ENCODE data around the gene CDKN2AIP. TPM values are rescaled to one million over a fixed set of nuclear protein-coding genes. Genes with fewer than 3 reads are reported as not detected.

The CDKN2AIP gene
- total and polyA plus RNA-seq, 4 donors: 9.1 to 19.6 (median 11.4) TPM

DNA sequence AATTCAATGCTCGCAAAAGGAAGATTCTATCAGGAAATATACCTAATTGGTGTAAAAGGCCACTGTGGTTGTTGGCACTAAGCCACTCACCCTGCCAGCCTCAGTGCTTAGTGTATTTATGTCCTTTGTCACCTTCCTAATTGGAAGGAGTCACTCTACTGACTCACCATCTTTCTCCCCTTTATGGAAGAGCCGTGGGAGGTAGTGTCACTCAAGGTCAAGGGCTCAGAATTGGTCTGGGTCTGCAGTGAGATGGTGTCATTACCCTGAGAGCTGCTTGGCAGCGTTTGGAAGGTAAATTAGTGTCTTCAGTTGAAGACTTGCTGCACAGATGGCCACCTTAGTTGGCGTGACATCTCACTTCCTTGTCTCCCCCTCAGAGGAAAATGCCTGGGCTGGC is 41.7 kb upstream of the CDKN2AIP start:
- ATAC-seq (ENCODE audit: insufficient read depth, low FRiP score) (no peak), DNase-seq (no peak)
- Histone ChIP-seq H3K9ac (ENCODE audit: insufficient read depth in 1 of 2, low read length in 2 of 2) (no peak overlapping the region), H3K27me3 (ENCODE audit: control insufficient read depth in 3 of 3, insufficient read depth in 3 of 3, low read length in 2 of 3) (no peaks in the 10 kb centered on the region), H3K4me1 (ENCODE audit: control insufficient read depth in 5 of 5, insufficient read depth in 5 of 5, low read length in 5 of 5) (peaks cover 0 to 9% (median 1%) of the 10 kb centered on the region in 5 donors), H3K4me3 (no peak overlapping the region), H3K9me3 (ENCODE audit: control insufficient read depth in 4 of 4, insufficient read depth in 3 of 4, low read length in 3 of 4) (no peaks in the 10 kb centered on the region), H3K36me3 (ENCODE audit: control insufficient read depth in 4 of 4, insufficient read depth in 4 of 4, low read length in 4 of 4) (no peaks in the 10 kb centered on the region), H3K27ac (ENCODE audit: low read depth in 1 of 2, low read length in 1 of 2) (no peak overlapping the region)
- TF ChIP-seq, protein P1, sequence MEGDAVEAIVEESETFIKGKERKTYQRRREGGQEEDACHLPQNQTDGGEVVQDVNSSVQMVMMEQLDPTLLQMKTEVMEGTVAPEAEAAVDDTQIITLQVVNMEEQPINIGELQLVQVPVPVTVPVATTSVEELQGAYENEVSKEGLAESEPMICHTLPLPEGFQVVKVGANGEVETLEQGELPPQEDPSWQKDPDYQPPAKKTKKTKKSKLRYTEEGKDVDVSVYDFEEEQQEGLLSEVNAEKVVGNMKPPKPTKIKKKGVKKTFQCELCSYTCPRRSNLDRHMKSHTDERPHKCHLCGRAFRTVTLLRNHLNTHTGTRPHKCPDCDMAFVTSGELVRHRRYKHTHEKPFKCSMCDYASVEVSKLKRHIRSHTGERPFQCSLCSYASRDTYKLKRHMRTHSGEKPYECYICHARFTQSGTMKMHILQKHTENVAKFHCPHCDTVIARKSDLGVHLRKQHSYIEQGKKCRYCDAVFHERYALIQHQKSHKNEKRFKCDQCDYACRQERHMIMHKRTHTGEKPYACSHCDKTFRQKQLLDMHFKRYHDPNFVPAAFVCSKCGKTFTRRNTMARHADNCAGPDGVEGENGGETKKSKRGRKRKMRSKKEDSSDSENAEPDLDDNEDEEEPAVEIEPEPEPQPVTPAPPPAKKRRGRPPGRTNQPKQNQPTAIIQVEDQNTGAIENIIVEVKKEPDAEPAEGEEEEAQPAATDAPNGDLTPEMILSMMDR (IDR thresholded peaks at IDR 0.05; ENCODE audit: control extremely low read depth, extremely low read depth): no peak
- 79 to 86% methylated on average over 4 of the region's 4 CpGs for WGBS, 2 donors

DNA sequence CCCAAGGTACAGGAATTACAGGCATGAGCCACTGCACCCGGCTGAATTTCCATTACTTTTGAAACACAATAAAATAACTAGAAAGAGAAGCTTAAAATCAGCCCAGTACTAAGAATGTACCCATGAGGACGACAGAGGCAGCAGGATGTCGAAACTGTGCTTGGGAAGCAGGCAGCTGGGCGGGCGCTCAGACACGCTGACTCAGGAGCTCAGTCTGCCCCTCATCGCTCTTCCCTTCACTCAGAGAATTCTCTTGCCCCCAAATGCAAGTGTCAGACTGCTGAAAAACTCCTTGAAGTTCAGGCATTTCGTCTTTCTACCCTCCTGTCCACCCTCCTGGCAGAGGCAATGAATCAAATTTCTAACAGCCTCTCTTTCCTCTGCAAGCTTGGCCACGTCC is 41.0 kb upstream of the CDKN2AIP start:
- no peak for ATAC-seq (ENCODE audit: insufficient read depth, low FRiP score)
- no peak overlapping the region for H3K27ac ChIP-seq (ENCODE audit: low read depth in 1 of 2, low read length in 1 of 2)
- H3K9ac ChIP-seq (ENCODE audit: insufficient read depth in 1 of 2, low read length in 2 of 2): no peak overlapping the region
- no peaks in the 10 kb centered on the region for H3K9me3 ChIP-seq (ENCODE audit: control insufficient read depth in 4 of 4, insufficient read depth in 3 of 4, low read length in 3 of 4)
- H3K36me3 ChIP-seq (ENCODE audit: control insufficient read depth in 4 of 4, insufficient read depth in 4 of 4, low read length in 4 of 4): no peaks in the 10 kb centered on the region
- no peak for DNase-seq
- no peaks in the 10 kb centered on the region for H3K27me3 ChIP-seq (ENCODE audit: control insufficient read depth in 3 of 3, insufficient read depth in 3 of 3, low read length in 2 of 3)
- H3K4me1 ChIP-seq (ENCODE audit: control insufficient read depth in 5 of 5, insufficient read depth in 5 of 5, low read length in 5 of 5): peaks cover 0 to 7% (median 2%) of the 10 kb centered on the region in 5 donors
- TF ChIP-seq, protein P1 (IDR thresholded peaks at IDR 0.05; ENCODE audit: control extremely low read depth, extremely low read depth): no peak
- no peak overlapping the region for H3K4me3 ChIP-seq
- 80 to 83% methylated on average over 9 of the region's 9 CpGs for WGBS, 2 donors

DNA sequence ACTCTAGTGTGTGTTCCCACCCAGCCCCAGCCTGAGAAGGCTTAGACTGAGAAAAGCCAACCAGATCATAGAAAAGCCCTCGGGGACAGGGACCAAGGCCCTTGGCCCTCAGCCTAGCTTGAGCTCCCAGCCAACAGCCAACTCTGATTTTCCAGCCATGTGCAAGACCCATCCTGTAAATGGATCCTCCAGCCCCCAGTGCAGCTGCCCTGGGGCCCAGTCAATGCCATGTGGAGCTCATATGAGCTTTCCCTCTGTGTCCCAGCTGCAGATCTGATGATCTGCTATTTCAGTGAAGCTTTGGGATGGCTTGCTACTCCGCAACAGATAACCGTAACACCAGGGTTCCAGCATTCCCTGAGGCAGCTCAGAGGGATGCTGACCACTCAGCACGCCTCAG is 40.5 kb upstream of the CDKN2AIP start:
- peaks cover 0 to 7% (median 2%) of the 10 kb centered on the region in 5 donors for H3K4me1 ChIP-seq (ENCODE audit: control insufficient read depth in 5 of 5, insufficient read depth in 5 of 5, low read length in 5 of 5)
- TF ChIP-seq, protein P1 (IDR thresholded peaks at IDR 0.05; ENCODE audit: control extremely low read depth, extremely low read depth): no peak
- WGBS, 2 donors: 95% methylated on average over 4 of the region's 4 CpGs
- H3K27ac ChIP-seq (ENCODE audit: low read depth in 1 of 2, low read length in 1 of 2): no peak overlapping the region
- DNase-seq: no peak
- H3K4me3 ChIP-seq: no peak overlapping the region
- H3K9ac ChIP-seq (ENCODE audit: insufficient read depth in 1 of 2, low read length in 2 of 2): no peak overlapping the region
- no peak for ATAC-seq (ENCODE audit: insufficient read depth, low FRiP score)
- H3K36me3 ChIP-seq (ENCODE audit: control insufficient read depth in 4 of 4, insufficient read depth in 4 of 4, low read length in 4 of 4): no peaks in the 10 kb centered on the region
- no peaks in the 10 kb centered on the region for H3K27me3 ChIP-seq (ENCODE audit: control insufficient read depth in 3 of 3, insufficient read depth in 3 of 3, low read length in 2 of 3)
- H3K9me3 ChIP-seq (ENCODE audit: control insufficient read depth in 4 of 4, insufficient read depth in 3 of 4, low read length in 3 of 4): no peaks in the 10 kb centered on the region

DNA sequence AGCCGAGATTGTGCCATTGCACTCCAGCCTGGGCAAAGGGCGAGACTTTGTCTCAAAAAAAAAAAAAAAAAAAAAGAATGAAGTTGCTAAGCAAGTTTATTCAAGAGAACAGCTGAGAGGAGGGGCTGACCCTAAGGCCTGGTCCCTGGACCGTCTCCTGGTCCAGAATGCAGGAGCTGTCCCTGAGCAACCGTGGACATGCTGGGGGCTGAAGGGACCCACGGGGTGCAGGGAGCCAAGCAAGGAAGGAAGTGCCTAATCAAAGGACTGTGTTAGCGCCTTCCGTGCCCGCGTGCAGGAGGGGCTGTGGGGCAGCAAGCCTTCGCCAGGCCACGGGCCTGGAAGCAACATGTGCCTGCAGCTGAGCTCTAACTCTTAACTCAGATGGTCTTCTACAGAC is 39.1 kb upstream of the CDKN2AIP start:
- ATAC-seq (ENCODE audit: insufficient read depth, low FRiP score): no peak
- Histone ChIP-seq H3K9ac (ENCODE audit: insufficient read depth in 1 of 2, low read length in 2 of 2) (no peak overlapping the region), H3K9me3 (ENCODE audit: control insufficient read depth in 4 of 4, insufficient read depth in 3 of 4, low read length in 3 of 4) (no peaks in the 10 kb centered on the region), H3K27ac (ENCODE audit: low read depth in 1 of 2, low read length in 1 of 2) (no peak overlapping the region), H3K4me3 (no peak overlapping the region), H3K4me1 (ENCODE audit: control insufficient read depth in 5 of 5, insufficient read depth in 5 of 5, low read length in 5 of 5) (peaks cover 0 to 7% (median 2%) of the 10 kb centered on the region in 5 donors), H3K27me3 (ENCODE audit: control insufficient read depth in 3 of 3, insufficient read depth in 3 of 3, low read length in 2 of 3) (no peaks in the 10 kb centered on the region), H3K36me3 (ENCODE audit: control insufficient read depth in 4 of 4, insufficient read depth in 4 of 4, low read length in 4 of 4) (no peaks in the 10 kb centered on the region)
- peak in 1 of 3 donors; percentile 9 for DNase-seq
- TF ChIP-seq, protein P1 (IDR thresholded peaks at IDR 0.05; ENCODE audit: control extremely low read depth, extremely low read depth): no peak
- WGBS, 2 donors: 56% methylated on average over 10 to 11 of the region's 11 CpGs

Measured in lung (tissue), 12 donors.